ENCODE results near the gene OR5D16. TPM values are rescaled to one million over a fixed set of nuclear protein-coding genes. Genes with fewer than 3 reads are reported as not detected.
"Not testable (repeated sequence)": the region's sequence is repeated elsewhere in the genome, so short reads cannot be mapped to it uniquely, and the experiment has no call there.

The OR5D16 gene
- total and polyA plus RNA-seq, 7 experiments from 2014 or later = not detected

DNA sequence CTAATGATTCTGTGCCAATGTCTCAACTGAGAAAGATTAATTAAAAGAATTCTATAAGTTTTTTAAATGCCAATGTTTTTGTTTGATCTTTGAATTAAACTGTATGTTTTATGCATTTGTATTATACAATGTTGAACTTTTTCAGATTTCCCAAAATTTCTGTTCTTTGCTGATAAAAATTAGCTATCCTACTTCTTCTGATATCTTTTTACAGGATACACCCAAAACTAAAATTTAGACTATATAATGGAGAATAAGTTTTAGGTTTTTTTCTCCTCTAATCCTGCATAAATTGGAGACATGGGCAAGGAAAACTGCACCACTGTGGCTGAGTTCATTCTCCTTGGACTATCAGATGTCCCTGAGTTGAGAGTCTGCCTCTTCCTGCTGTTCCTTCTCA is 11.6 kb upstream of the OR5D16 start, which contains the start of gene OR5L2:
TSS of gene OR5L2 (plus strand) at position 301 of the 400 bp plus-strand sequence. CDS start at position 301, 0 bp downstream.
- POLR2A ChIA-PET = no interaction called here
- Mint-ChIP-seq H3K27me3 (no peaks in the 10 kb centered on the region), H3K27ac (no peak within 1 kb of the TSS), H3K4me3 (no peak within 1 kb of the TSS), H3K4me1 (no peaks in the 10 kb centered on the region), H3K9me3 (peaks cover 0 to 14% (median 6%) of the 10 kb centered on the region in 11 donors), H3K36me3 (no peaks in the 10 kb centered on the region)
- DNase-seq = no peak
- intact Hi-C loops (cut with micrococcal nuclease) = no loop called here
- ATAC-seq = no peak
- H3K36me3 ChIP-seq (ENCODE audit: control insufficient read depth in 2 of 3, insufficient read depth in 3 of 3, low read length in 3 of 3) = no peaks in the 10 kb centered on the region
- CTCF ChIA-PET = no interaction called here
- no peak within 1 kb of the TSS for H3K4me3 ChIP-seq (ENCODE audit: low read length)
- no peak within 1 kb of the TSS for H3K27ac ChIP-seq (ENCODE audit: low read depth, low read length)
- no peaks in the 10 kb centered on the region for H3K4me1 ChIP-seq (ENCODE audit: control insufficient read depth in 2 of 2, insufficient read depth in 2 of 2, low read length in 2 of 2)
- H3K9me3 ChIP-seq (ENCODE audit: control insufficient read depth in 2 of 3, low read length in 3 of 3) = no peaks in the 10 kb centered on the region
- H3K27me3 ChIP-seq (ENCODE audit: control insufficient read depth in 2 of 2, insufficient read depth in 2 of 2, low read length in 2 of 2) = no peaks in the 10 kb centered on the region

DNA sequence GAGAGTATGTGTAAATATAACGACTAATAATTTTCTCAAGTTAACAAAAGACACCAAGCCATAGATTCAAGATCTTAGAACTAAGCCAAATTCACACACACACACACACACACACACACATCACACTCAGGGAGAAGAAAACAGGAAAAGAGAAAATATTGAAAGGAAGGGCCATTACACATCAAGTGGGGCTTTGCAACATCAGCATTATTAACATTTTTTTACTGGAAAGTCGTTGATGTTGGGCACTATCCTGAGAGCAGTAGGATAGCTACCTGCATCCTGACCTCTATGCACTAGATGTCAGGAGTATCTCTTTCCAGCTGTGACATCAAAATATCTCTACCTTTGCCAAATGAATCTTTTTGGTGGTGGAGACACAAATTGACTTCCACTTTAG is 8.9 kb downstream of the OR5D16 start:
- ATAC-seq = no peak
- POLR2A ChIA-PET = no interaction called here
- no peaks in the 10 kb centered on the region for H3K27me3 Mint-ChIP-seq
- Histone ChIP-seq H3K27me3 (ENCODE audit: control insufficient read depth in 2 of 2, insufficient read depth in 2 of 2, low read length in 2 of 2) (no peaks in the 10 kb centered on the region), H3K9me3 (ENCODE audit: control insufficient read depth in 2 of 3, low read length in 3 of 3) (no peaks in the 10 kb centered on the region), H3K4me3 (ENCODE audit: low read length) (no peak overlapping the region), H3K36me3 (ENCODE audit: control insufficient read depth in 2 of 3, insufficient read depth in 3 of 3, low read length in 3 of 3) (no peaks in the 10 kb centered on the region), H3K4me1 (ENCODE audit: control insufficient read depth in 2 of 2, insufficient read depth in 2 of 2, low read length in 2 of 2) (no peaks in the 10 kb centered on the region), H3K27ac (ENCODE audit: low read depth, low read length) (no peak overlapping the region)
- H3K4me3 Mint-ChIP-seq = no peak overlapping the region
- intact Hi-C loops (cut with micrococcal nuclease) = no loop called here
- DNase-seq = no peak
- no peak overlapping the region for H3K27ac Mint-ChIP-seq
- CTCF ChIA-PET = no interaction called here
- no peaks in the 10 kb centered on the region for H3K4me1 Mint-ChIP-seq
- H3K36me3 Mint-ChIP-seq = no peaks in the 10 kb centered on the region
- H3K9me3 Mint-ChIP-seq = peaks cover 0 to 34% (median 7%) of the 10 kb centered on the region in 11 donors

DNA sequence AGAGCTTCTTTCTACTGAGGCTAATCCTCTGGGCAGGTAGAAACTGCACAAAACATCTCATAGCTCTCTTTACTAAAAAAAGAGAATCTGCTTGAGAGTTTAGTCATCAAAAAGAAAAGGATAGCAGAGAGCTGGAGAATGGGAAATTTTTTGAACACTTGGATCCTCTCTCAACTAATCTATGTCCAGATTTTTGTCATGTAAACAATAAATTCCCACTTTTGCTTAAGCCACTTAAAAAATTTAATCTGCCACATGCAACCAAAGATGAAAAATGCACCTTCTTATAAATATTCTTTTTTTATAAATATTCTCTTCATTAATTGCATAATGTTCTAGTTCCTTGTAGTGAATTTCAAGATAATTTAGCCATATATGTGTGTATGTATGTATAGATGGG is 10.5 kb downstream of the OR5D16 start:
- DNase-seq = no peak
- H3K27ac Mint-ChIP-seq = no peak overlapping the region
- peaks cover 0 to 36% (median 11%) of the 10 kb centered on the region in 11 donors for H3K9me3 Mint-ChIP-seq

DNA sequence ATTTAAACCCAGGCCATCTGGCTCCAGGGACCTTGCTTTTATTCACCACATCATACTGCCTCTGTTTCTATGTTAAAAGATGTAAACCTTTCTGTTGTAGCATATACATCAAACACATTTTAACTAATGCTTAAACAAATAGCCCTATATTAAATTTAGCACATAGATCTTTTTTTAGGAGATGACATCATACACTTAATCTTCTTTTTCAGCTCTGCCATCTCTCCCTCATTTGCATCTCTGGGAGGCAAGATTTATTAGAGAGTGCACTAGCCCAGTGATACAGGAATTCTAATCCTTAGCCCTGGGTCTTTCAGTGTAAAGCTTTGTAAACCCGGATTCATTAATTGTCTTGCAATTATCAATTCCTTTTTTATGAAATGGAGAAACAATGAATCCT is 13.6 kb downstream of the OR5D16 start:
- no peaks in the 10 kb centered on the region for H3K36me3 ChIP-seq (ENCODE audit: control insufficient read depth in 2 of 3, insufficient read depth in 3 of 3, low read length in 3 of 3)

More for the DNA sequence above, 10.5 kb downstream of the OR5D16 start:
- Mint-ChIP-seq H3K4me3 (no peak overlapping the region), H3K27me3 (no peaks in the 10 kb centered on the region), H3K4me1 (no peaks in the 10 kb centered on the region), H3K36me3 (no peaks in the 10 kb centered on the region)
- H3K4me1 ChIP-seq (ENCODE audit: control insufficient read depth in 2 of 2, insufficient read depth in 2 of 2, low read length in 2 of 2) = no peaks in the 10 kb centered on the region
- no peak overlapping the region for H3K27ac ChIP-seq (ENCODE audit: low read depth, low read length)
- no peaks in the 10 kb centered on the region for H3K27me3 ChIP-seq (ENCODE audit: control insufficient read depth in 2 of 2, insufficient read depth in 2 of 2, low read length in 2 of 2)
- no peaks in the 10 kb centered on the region for H3K36me3 ChIP-seq (ENCODE audit: control insufficient read depth in 2 of 3, insufficient read depth in 3 of 3, low read length in 3 of 3)
- no peak for ATAC-seq
- CTCF ChIA-PET = no interaction called here
- POLR2A ChIA-PET = no interaction called here
- intact Hi-C loops (cut with micrococcal nuclease) = no loop called here
- no peak overlapping the region for H3K4me3 ChIP-seq (ENCODE audit: low read length)
- no peaks in the 10 kb centered on the region for H3K9me3 ChIP-seq (ENCODE audit: control insufficient read depth in 2 of 3, low read length in 3 of 3)

DNA sequence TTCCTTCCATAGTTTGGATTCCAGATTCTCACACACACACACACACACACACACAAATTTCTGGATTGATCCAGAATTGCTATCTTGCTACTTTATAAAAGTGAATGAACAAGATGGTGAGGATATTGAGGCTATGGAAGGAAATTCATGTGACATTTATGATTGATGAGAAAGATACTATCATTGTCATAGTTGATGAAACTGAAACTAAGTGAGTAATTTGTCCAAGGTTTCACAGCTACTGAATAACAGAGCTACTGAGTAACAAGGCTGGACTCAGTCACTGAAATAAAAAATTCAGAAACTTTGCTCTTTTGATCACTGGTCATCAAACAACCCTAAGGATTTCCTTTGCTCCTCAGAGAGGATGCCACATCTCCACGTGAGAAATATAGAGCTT is 16.2 kb downstream of the OR5D16 start:
- DNase-seq (no peak), ATAC-seq (no peak)
- Mint-ChIP-seq H3K4me1 (no peaks in the 10 kb centered on the region), H3K4me3 (no peak overlapping the region), H3K27me3 (no peaks in the 10 kb centered on the region), H3K27ac (no peak overlapping the region), H3K36me3 (no peaks in the 10 kb centered on the region), H3K9me3 (peaks cover 0 to 33% (median 12%) of the 10 kb centered on the region in 11 donors)
- Histone ChIP-seq H3K27me3 (ENCODE audit: control insufficient read depth in 2 of 2, insufficient read depth in 2 of 2, low read length in 2 of 2) (no peaks in the 10 kb centered on the region), H3K4me3 (ENCODE audit: low read length) (no peak overlapping the region), H3K9me3 (ENCODE audit: control insufficient read depth in 2 of 3, low read length in 3 of 3) (no peaks in the 10 kb centered on the region), H3K36me3 (ENCODE audit: control insufficient read depth in 2 of 3, insufficient read depth in 3 of 3, low read length in 3 of 3) (no peaks in the 10 kb centered on the region), H3K4me1 (ENCODE audit: control insufficient read depth in 2 of 2, insufficient read depth in 2 of 2, low read length in 2 of 2) (no peaks in the 10 kb centered on the region), H3K27ac (ENCODE audit: low read depth, low read length) (no peak overlapping the region)
- intact Hi-C loops (cut with micrococcal nuclease) = no loop called here
- CTCF ChIA-PET = no interaction called here
- POLR2A ChIA-PET = no interaction called here

More for the DNA sequence above, 13.6 kb downstream of the OR5D16 start:
- ATAC-seq (no peak), DNase-seq (no peak)
- Histone ChIP-seq H3K4me3 (ENCODE audit: low read length) (no peak overlapping the region), H3K9me3 (ENCODE audit: control insufficient read depth in 2 of 3, low read length in 3 of 3) (no peaks in the 10 kb centered on the region), H3K27me3 (ENCODE audit: control insufficient read depth in 2 of 2, insufficient read depth in 2 of 2, low read length in 2 of 2) (no peaks in the 10 kb centered on the region), H3K27ac (ENCODE audit: low read depth, low read length) (no peak overlapping the region), H3K4me1 (ENCODE audit: control insufficient read depth in 2 of 2, insufficient read depth in 2 of 2, low read length in 2 of 2) (no peaks in the 10 kb centered on the region)
- ChIA-PET CTCF (no interaction called here), POLR2A (no interaction called here)
- no peak overlapping the region for H3K27ac Mint-ChIP-seq
- H3K27me3 Mint-ChIP-seq = no peaks in the 10 kb centered on the region
- no peak overlapping the region for H3K4me3 Mint-ChIP-seq
- intact Hi-C loops (cut with micrococcal nuclease) = no loop called here
- H3K4me1 Mint-ChIP-seq = no peaks in the 10 kb centered on the region
- H3K9me3 Mint-ChIP-seq = peaks cover 0 to 31% (median 13%) of the 10 kb centered on the region in 11 donors
- no peaks in the 10 kb centered on the region for H3K36me3 Mint-ChIP-seq

DNA sequence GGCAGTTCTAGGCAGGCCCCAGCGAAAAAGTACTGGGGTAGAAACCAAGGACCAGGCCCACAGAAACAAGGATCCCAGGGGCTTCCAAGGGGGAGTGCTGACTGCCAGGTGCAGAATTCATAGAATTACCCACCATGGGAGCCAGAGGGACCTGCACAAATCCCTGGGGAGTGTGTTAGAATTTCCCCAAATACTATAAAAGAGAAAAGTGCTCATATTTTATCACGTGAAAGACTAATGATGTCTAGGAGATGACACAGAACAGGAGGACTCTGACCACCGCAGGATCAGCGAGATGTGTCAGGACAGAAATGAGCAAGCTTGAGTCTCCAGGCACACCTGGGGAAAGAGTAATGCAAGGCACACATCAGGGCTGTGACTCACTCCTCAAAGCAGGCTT is 28.8 kb downstream of the OR5D16 start:
- H3K27ac Mint-ChIP-seq; H3K27me3 Mint-ChIP-seq; CTCF ChIA-PET; ATAC-seq; H3K36me3 ChIP-seq (ENCODE audit: control insufficient read depth in 2 of 3, insufficient read depth in 3 of 3, low read length in 3 of 3); H3K4me3 Mint-ChIP-seq; H3K36me3 Mint-ChIP-seq; H3K4me3 ChIP-seq (ENCODE audit: low read length); H3K4me1 ChIP-seq (ENCODE audit: control insufficient read depth in 2 of 2, insufficient read depth in 2 of 2, low read length in 2 of 2); H3K9me3 ChIP-seq (ENCODE audit: control insufficient read depth in 2 of 3, low read length in 3 of 3); DNase-seq; intact Hi-C loops (cut with micrococcal nuclease); H3K27ac ChIP-seq (ENCODE audit: low read depth, low read length); POLR2A ChIA-PET; H3K4me1 Mint-ChIP-seq; H3K27me3 ChIP-seq (ENCODE audit: control insufficient read depth in 2 of 2, insufficient read depth in 2 of 2, low read length in 2 of 2): not testable (repeated sequence)
- H3K9me3 Mint-ChIP-seq = peaks cover 0 to 31% (median 12%) of the 10 kb centered on the region in 11 donors

DNA sequence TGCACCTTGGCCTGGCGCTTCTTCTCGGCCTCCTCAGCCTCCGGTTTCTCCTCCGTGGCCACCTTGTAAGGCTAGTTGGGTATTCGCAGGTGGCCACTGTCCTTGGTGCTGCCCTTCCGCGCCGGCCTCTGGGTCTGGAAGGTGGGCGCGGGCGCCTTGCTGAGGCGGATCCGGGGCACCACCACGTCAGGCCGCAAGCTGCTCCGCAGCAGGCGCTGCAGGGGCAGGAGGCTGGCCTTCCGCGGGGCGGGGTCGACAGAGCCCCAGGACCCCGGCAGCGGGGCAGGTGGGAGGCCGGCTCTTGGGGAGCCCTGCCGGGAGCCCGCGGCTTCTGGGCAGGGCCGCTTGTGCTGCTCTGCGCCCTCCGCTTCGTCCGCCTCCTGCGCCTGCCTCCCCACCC is 34.2 kb downstream of the OR5D16 start:
- H3K27ac Mint-ChIP-seq; intact Hi-C loops (cut with micrococcal nuclease); POLR2A ChIA-PET; CTCF ChIA-PET; H3K9me3 ChIP-seq (ENCODE audit: control insufficient read depth in 2 of 3, low read length in 3 of 3); ATAC-seq; H3K27me3 Mint-ChIP-seq; H3K4me3 Mint-ChIP-seq; H3K27me3 ChIP-seq (ENCODE audit: control insufficient read depth in 2 of 2, insufficient read depth in 2 of 2, low read length in 2 of 2); H3K36me3 ChIP-seq (ENCODE audit: control insufficient read depth in 2 of 3, insufficient read depth in 3 of 3, low read length in 3 of 3); DNase-seq; H3K27ac ChIP-seq (ENCODE audit: low read depth, low read length); H3K4me1 ChIP-seq (ENCODE audit: control insufficient read depth in 2 of 2, insufficient read depth in 2 of 2, low read length in 2 of 2); H3K36me3 Mint-ChIP-seq; H3K4me3 ChIP-seq (ENCODE audit: low read length); H3K4me1 Mint-ChIP-seq: not testable (repeated sequence)
- peaks cover 2 to 18% (median 6%) of the 10 kb centered on the region in 11 donors for H3K9me3 Mint-ChIP-seq
